BLaER1 treated with 17β-estradiol and CSF1 and Interleukin-3, amounts not matched to agents 10 nM and 100 nM (cell line): ENCODE measurements around the gene ADRM1.
A peak's percentile ranks its signal among the peaks of the same experiment; 100 is the strongest.

Experiments
- H3K27ac ChIP-seq, 11 experiments: shearing (Covaris generic); formaldehyde crosslinking; 2 replicates each; pipeline ENCODE4 v1.8.1; 2022
- H3K27me3 ChIP-seq, 11 experiments: shearing (Covaris generic); formaldehyde crosslinking; 2 replicates each; pipeline ENCODE4 v1.8.1; 2022
- H3K36me3 ChIP-seq, 11 experiments: shearing (Covaris generic); formaldehyde crosslinking; 2 replicates each; pipeline ENCODE4 v1.8.1; 2022
- H3K4me1 ChIP-seq, 10 experiments: shearing (Covaris generic); formaldehyde crosslinking; 2 replicates each; pipeline ENCODE4 v1.8.1; 2022
- H3K4me2 ChIP-seq, 11 experiments: shearing (Covaris generic); formaldehyde crosslinking; 2 replicates each; pipeline ENCODE4 v1.8.1; 2022
- H3K4me3 ChIP-seq, 10 experiments: shearing (Covaris generic); formaldehyde crosslinking; 2 replicates each; pipeline ENCODE4 v1.8.1; 2022
- H3K9ac ChIP-seq, 11 experiments: shearing (Covaris generic); formaldehyde crosslinking; 2 replicates each; pipeline ENCODE4 v1.8.1; 2022
- H3K9me3 ChIP-seq, 11 experiments: shearing (Covaris generic); formaldehyde crosslinking; replicated peaks in 1 of 11; 2 replicates each; pipeline ENCODE4 v1.8.1; 2022
- H4K20me1 ChIP-seq, 11 experiments: shearing (Covaris generic); formaldehyde crosslinking; 2 replicates each; pipeline ENCODE4 v1.8.1; 2022
- Cebpa-rat ChIP-seq, 11 experiments: shearing (Covaris generic); IDR thresholded peaks; 2 replicates each; pipeline ENCODE4 v1.8.1; 2022

ADRM1 gene

DNA sequence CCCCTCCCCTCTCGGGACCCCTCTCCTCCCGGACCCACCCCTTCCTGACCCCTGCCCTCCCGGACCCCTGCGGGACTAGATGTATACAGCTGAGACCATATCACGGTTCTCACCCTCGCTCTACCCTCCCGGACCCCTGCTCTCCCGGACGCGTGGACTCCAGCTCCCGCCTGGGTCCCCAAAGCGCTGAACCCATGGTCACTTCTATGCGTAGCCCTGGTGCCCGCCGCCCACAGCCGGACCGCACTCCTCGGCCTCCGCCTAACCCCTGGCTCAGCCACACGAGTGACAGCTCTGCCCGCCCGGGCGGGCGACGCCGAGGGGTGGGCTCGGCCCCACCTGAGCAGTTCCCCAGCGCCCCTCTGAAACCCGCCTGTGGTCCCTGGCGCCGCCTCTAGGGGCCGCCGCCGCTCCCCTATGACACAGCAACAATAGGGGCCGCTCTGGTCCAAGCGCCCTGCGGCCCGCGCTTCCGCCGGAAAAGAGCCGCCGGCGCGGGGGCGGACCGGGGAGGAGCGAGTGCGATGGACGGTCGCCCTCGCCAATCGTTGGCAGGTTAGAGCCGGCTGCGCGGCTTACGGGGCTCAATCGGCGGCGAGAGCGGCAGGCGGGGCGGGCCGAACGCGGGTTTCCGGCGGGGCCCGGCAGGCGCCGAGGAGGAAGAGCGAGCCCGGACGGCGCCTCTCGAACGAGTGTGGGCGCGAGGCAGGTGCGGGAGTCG is at the start of gene ADRM1:
TSS of gene ADRM1 (plus strand) at position 657 of the 721 bp plus-strand sequence. CDS start 572 bp downstream, outside the sequence.
- peaks cover 38 to 44% (median 39%) of the 10 kb centered on the region in 11 experiments for H3K36me3 ChIP-seq
- peaks cover 23 to 41% (median 31%) of the 10 kb centered on the region in 10 experiments for H3K4me1 ChIP-seq
- peak within 1 kb of the TSS; percentile 78 to 100 (median 98) for H3K4me3 ChIP-seq
- no peaks in the 10 kb centered on the region for H3K27me3 ChIP-seq
- peak within 1 kb of the TSS; percentile 90 to 97 (median 95) for H3K27ac ChIP-seq
- peak within 1 kb of the TSS; percentile 94 to 100 (median 97) for H3K9ac ChIP-seq
- H3K4me2 ChIP-seq: peak within 1 kb of the TSS; percentile 92 to 100 (median 99)
- H4K20me1 ChIP-seq: peaks cover 42 to 45% (median 44%) of the 10 kb centered on the region in 11 experiments
- H3K9me3 ChIP-seq: no peaks in the 10 kb centered on the region
- TF ChIP-seq Cebpa-rat (IDR thresholded peaks at IDR 0.05): no peak

GRCh38 chr20:62253398-62253797 is 49.4 kb upstream of the ADRM1 start:
- Histone ChIP-seq H3K9me3 (no peaks in the 10 kb centered on the region), H4K20me1 (peaks cover 76 to 100% (median 98%) of the 10 kb centered on the region in 11 experiments), H3K4me2 (peak overlapping the region in 9 of 11 experiments; percentile 73 to 92 (median 78); a peak in 10 of 22 replicates), H3K4me1 (peaks cover 46 to 59% (median 53%) of the 10 kb centered on the region in 10 experiments), H3K27me3 (no peaks in the 10 kb centered on the region), H3K9ac (no peak overlapping the region), H3K27ac (no peak overlapping the region), H3K4me3 (no peak overlapping the region), H3K36me3 (peaks cover 0 to 32% (median 15%) of the 10 kb centered on the region in 11 experiments; a peak in 16 of 22 replicates)
- no peak for TF ChIP-seq Cebpa-rat (IDR thresholded peaks at IDR 0.05)

- Histone ChIP-seq H3K4me1 (peaks cover 39 to 52% (median 45%) of the 10 kb centered on the region in 10 experiments), H3K36me3 (peaks cover 2 to 40% (median 19%) of the 10 kb centered on the region in 11 experiments; a peak in 18 of 22 replicates), H3K27ac (no peak overlapping the region), H3K27me3 (no peaks in the 10 kb centered on the region), H3K9me3 (no peaks in the 10 kb centered on the region), H3K4me3 (peak overlapping the region in 1 of 10 experiments; percentile 38; a peak in 1 of 20 replicates), H3K9ac (peak overlapping the region in 9 of 11 experiments; percentile 5 to 55 (median 43); a peak in 11 of 22 replicates), H3K4me2 (peak overlapping the region; percentile 66 to 92 (median 78)), H4K20me1 (peaks cover 76 to 100% (median 98%) of the 10 kb centered on the region in 11 experiments)
- no peak for TF ChIP-seq Cebpa-rat (IDR thresholded peaks at IDR 0.05)
Measured at GRCh38 chr20:62254021-62254724, 48.6 kb upstream of the ADRM1 start.

DNA sequence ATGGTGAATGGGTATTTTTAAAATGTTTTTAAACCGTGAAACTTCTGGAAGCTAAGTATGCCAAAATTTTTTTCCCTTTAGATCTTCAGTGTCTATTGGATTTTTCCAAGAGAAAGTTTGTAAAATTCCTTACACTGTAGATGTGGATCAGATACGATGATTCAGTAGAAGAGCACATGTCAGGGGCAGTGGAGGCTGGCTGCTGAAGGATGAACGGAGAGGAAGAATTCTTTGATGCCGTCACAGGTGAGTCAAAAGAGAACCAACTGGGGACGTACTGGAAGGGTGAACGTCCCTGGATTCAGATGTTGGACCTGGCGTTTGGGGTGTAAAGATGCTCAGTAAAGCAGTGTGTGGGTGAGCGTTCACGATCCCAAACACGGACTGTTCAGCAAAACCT is 46.8 kb upstream of the ADRM1 start:
- no peak overlapping the region for H3K9ac ChIP-seq
- H3K9me3 ChIP-seq: no peaks in the 10 kb centered on the region
- H3K4me1 ChIP-seq: peaks cover 24 to 39% (median 32%) of the 10 kb centered on the region in 10 experiments
- H3K27ac ChIP-seq: no peak overlapping the region
- TF ChIP-seq Cebpa-rat (IDR thresholded peaks at IDR 0.05): no peak
- peaks cover 7 to 58% (median 31%) of the 10 kb centered on the region in 11 experiments; a peak in 20 of 22 replicates for H3K36me3 ChIP-seq
- H4K20me1 ChIP-seq: peaks cover 72 to 100% (median 97%) of the 10 kb centered on the region in 11 experiments
- H3K4me3 ChIP-seq: no peak overlapping the region
- no peaks in the 10 kb centered on the region for H3K27me3 ChIP-seq
- no peak overlapping the region for H3K4me2 ChIP-seq

GRCh38 chr20:62258499-62259293 is 44.1 kb upstream of the ADRM1 start:
- H4K20me1 ChIP-seq: peaks cover 49 to 95% (median 77%) of the 10 kb centered on the region in 11 experiments
- H3K4me1 ChIP-seq: peaks cover 12 to 20% (median 17%) of the 10 kb centered on the region in 10 experiments
- no peaks in the 10 kb centered on the region for H3K27me3 ChIP-seq
- TF ChIP-seq Cebpa-rat (IDR thresholded peaks at IDR 0.05): no peak
- H3K27ac ChIP-seq: no peak overlapping the region
- H3K4me3 ChIP-seq: no peak overlapping the region
- H3K9ac ChIP-seq: no peak overlapping the region
- no peaks in the 10 kb centered on the region for H3K9me3 ChIP-seq
- H3K4me2 ChIP-seq: no peak overlapping the region
- peaks cover 15 to 79% (median 57%) of the 10 kb centered on the region in 11 experiments for H3K36me3 ChIP-seq

DNA sequence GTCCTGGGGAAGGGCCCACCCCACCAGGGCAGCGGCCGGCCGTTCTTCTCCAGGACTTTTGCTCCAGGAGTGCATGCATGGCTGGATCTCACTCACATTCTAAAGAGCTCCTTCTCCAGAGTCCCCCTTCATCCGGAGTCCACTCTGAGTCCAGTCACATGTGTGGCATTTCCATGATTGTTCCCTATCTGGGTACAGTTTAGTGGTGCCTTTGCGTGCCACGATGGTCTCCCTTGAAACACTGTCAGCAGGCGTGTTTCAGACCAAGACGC is 43.6 kb upstream of the ADRM1 start:
- no peak overlapping the region for H3K9ac ChIP-seq
- TF ChIP-seq Cebpa-rat (IDR thresholded peaks at IDR 0.05): no peak
- H3K4me3 ChIP-seq: no peak overlapping the region

GRCh38 chr20:62262064-62262463 is 40.7 kb upstream of the ADRM1 start:
- Histone ChIP-seq H3K9me3 (peaks cover 13 to 26% (median 20%) of the 10 kb centered on the region in 11 experiments), H3K4me2 (no peak overlapping the region), H3K27ac (no peak overlapping the region), H3K4me1 (no peaks in the 10 kb centered on the region; a peak in 1 of 20 replicates), H3K9ac (0 out of 22 replicates have a peak overlapping the region, but pooled peaks of 1 of the 11 experiments have one; percentile 18), H3K4me3 (no peak overlapping the region), H4K20me1 (peaks cover 17 to 67% (median 45%) of the 10 kb centered on the region in 11 experiments; a peak in 17 of 22 replicates), H3K27me3 (no peaks in the 10 kb centered on the region), H3K36me3 (peaks cover 46 to 100% (median 80%) of the 10 kb centered on the region in 11 experiments)
- TF ChIP-seq Cebpa-rat (IDR thresholded peaks at IDR 0.05): no peak

More for the DNA sequence above, 43.6 kb upstream of the ADRM1 start:
- Histone ChIP-seq H3K4me2 (no peak overlapping the region), H3K36me3 (peaks cover 18 to 84% (median 62%) of the 10 kb centered on the region in 11 experiments), H3K27ac (no peak overlapping the region), H3K4me1 (peaks cover 7 to 14% (median 12%) of the 10 kb centered on the region in 10 experiments), H3K27me3 (no peaks in the 10 kb centered on the region), H4K20me1 (peaks cover 43 to 90% (median 72%) of the 10 kb centered on the region in 11 experiments), H3K9me3 (peaks cover 0 to 2% (median 0%) of the 10 kb centered on the region in 11 experiments; a peak in 4 of 22 replicates)

DNA sequence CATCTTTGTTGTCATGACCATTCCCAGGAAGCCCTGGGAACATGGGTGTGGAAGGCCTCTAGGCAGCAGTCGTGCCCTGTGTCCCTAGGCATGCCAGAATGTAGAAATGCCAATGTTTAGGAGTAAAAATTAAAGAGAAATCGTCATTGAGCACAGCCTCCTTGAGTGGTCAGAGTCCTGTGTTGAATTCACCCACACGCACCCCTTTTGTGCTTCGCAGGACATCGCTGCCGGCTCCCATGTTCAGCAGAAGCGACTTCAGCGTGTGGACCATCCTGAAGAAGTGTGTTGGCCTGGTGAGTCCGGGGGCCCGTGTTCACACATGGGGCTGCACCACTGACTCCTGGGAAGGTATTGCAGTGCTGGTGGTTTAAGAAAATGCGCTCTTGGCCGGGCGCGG is 39.4 kb upstream of the ADRM1 start:
- Histone ChIP-seq H3K4me1 (no peaks in the 10 kb centered on the region; a peak in 1 of 20 replicates), H3K27ac (no peak overlapping the region), H3K9me3 (peaks cover 13 to 26% (median 20%) of the 10 kb centered on the region in 11 experiments), H3K9ac (no peak overlapping the region), H3K4me2 (no peak overlapping the region), H4K20me1 (peaks cover 7 to 56% (median 33%) of the 10 kb centered on the region in 11 experiments; a peak in 16 of 22 replicates), H3K4me3 (no peak overlapping the region), H3K27me3 (no peaks in the 10 kb centered on the region), H3K36me3 (peaks cover 46 to 97% (median 81%) of the 10 kb centered on the region in 11 experiments)
- TF ChIP-seq Cebpa-rat (IDR thresholded peaks at IDR 0.05): no peak
